B cell (primary cell): ENCODE results near the gene GSG1. TPM values are rescaled to one million over a fixed set of nuclear protein-coding genes. Genes with fewer than 3 reads are reported as not detected.

Experiments used
- ATAC-seq: fragments of 200-7000 bp; cut with Tn5 transposase; one replicate; pipeline ENCODE4 v1.10.0; 2021; ENCODE audit warnings: low read depth, mild to moderate bottlenecking, moderate number of reproducible peaks, moderate library complexity
- CTCF ChIA-PET: fragments of 350-600 bp; sonication (Branson Sonifier 250); formaldehyde crosslinking; loops from one replicate; lab custom pipeline; 2021; ENCODE audit warnings: antibody characterized with exemption, inconsistent platforms; lab: Charles Lee
- POLR2A ChIA-PET: fragments of 350-600 bp; sonication (Branson Sonifier 250); formaldehyde crosslinking; loops from one replicate; lab custom pipeline; 2021; ENCODE audit warnings: antibody characterized with exemption; lab: Charles Lee
- DNase-seq: peaks from one replicate; pipeline ENCODE4 v3.0.0; 2013
- H2AFZ ChIP-seq: 2 replicates; pipeline ENCODE4 v1.6.1; 2012; ENCODE audit warnings: mild to moderate bottlenecking, low read depth, low read length; ENCODE audit not compliant: insufficient read depth, poor library complexity, severe bottlenecking
- H3K27ac ChIP-seq, 2 donors: 1 replicate in 1 of 2; 2 replicates in 1 of 2; pipeline ENCODE4 v1.5.1; 2012 to 2013; ENCODE audit warnings: low read length in 2 of 2, mild to moderate bottlenecking in 2 of 2, moderate library complexity in 1 of 2
- H3K27me3 ChIP-seq, 4 experiments: fragments of 200-600 bp in 1 of 4; sonication (generic) in 1 of 4; replicated peaks in 1 of 4; 1 replicate in 2 of 4; 2 replicates in 2 of 4; pipeline versions ENCODE4 v1.6.1 to v1.7.0; 2013 to 2016; ENCODE audit warnings: low read length in 3 of 4, mild to moderate bottlenecking in 2 of 4, mixed read lengths in 1 of 4, moderate library complexity in 1 of 4; ENCODE audit not compliant: insufficient read depth in 4 of 4, control insufficient read depth in 3 of 4; ENCODE audit errors: control extremely low read depth in 1 of 4
- H3K36me3 ChIP-seq, 2 experiments: replicated peaks in 1 of 2; 1 replicate in 1 of 2; 2 replicates in 1 of 2; pipeline versions ENCODE4 v1.6.1 to v1.7.1; 2013; ENCODE audit warnings: low read length in 1 of 2; ENCODE audit not compliant: insufficient read depth in 2 of 2, control insufficient read depth in 1 of 2; ENCODE audit errors: control extremely low read depth in 1 of 2, extremely low read depth in 1 of 2
- H3K4me1 ChIP-seq, 2 donors: fragments of 200-600 bp in 1 of 2; sonication (generic) in 1 of 2; 1 replicate in 1 of 2; 2 replicates in 1 of 2; pipeline versions ENCODE4 v1.5.1 to v1.6.1; 2013 to 2017; ENCODE audit warnings: low read length in 2 of 2; ENCODE audit not compliant: control insufficient read depth in 2 of 2, insufficient read depth in 2 of 2
- H3K4me2 ChIP-seq: replicated peaks from 2 replicates; pipeline ENCODE3; 2012; ENCODE audit warnings: mild to moderate bottlenecking, low read depth, low read length; ENCODE audit not compliant: poor library complexity, severe bottlenecking
- H3K4me3 ChIP-seq, 5 experiments: fragments of 200-600 bp in 1 of 5; sonication (generic) in 1 of 5; 1 replicate in 3 of 5; 2 replicates in 2 of 5; pipeline versions ENCODE4 v1.5.1 to v1.7.0; 2011 to 2016; ENCODE audit warnings: low read length in 4 of 5, mild to moderate bottlenecking in 4 of 5, low read depth in 2 of 5, control low read depth in 1 of 5, moderate library complexity in 1 of 5; ENCODE audit not compliant: insufficient read depth in 1 of 5; ENCODE audit errors: control extremely low read depth in 1 of 5, extremely low read depth in 1 of 5
- H3K79me2 ChIP-seq: fragments of 200-600 bp; sonication (generic); one replicate; pipeline ENCODE4 v1.6.0; 2016; ENCODE audit warnings: low read length; ENCODE audit not compliant: control insufficient read depth, insufficient read depth
- H3K9ac ChIP-seq: fragments of 200-600 bp; sonication (generic); 2 replicates; pipeline ENCODE4 v1.6.1; 2017; ENCODE audit warnings: mild to moderate bottlenecking, low read length, moderate library complexity
- H3K9me3 ChIP-seq, 3 donors: one replicate each; pipeline versions ENCODE4 v1.6.1 to v1.7.1; 2013; ENCODE audit warnings: low read length in 2 of 3; ENCODE audit not compliant: control insufficient read depth in 2 of 3, insufficient read depth in 1 of 3; ENCODE audit errors: control extremely low read depth in 1 of 3
- H4K20me1 ChIP-seq: 2 replicates; pipeline ENCODE4 v1.6.0; 2012; ENCODE audit warnings: mild to moderate bottlenecking, low read length; ENCODE audit not compliant: insufficient read depth, control insufficient read depth, poor library complexity, severe bottlenecking
- H3K27ac Mint-ChIP-seq: one replicate; pipeline ENCODE4 v1.8.0; 2021; ENCODE audit warnings: mixed read lengths
- H3K27me3 Mint-ChIP-seq: one replicate; pipeline ENCODE4 v1.8.0; 2021; ENCODE audit warnings: mixed read lengths
- H3K4me1 Mint-ChIP-seq: one replicate; pipeline ENCODE4 v1.8.0; 2021; ENCODE audit warnings: mixed read lengths
- H3K4me3 Mint-ChIP-seq: one replicate; pipeline ENCODE4 v1.8.0; 2021; ENCODE audit warnings: mixed read lengths
- H3K9me3 Mint-ChIP-seq: one replicate; pipeline ENCODE4 v1.8.0; 2022; ENCODE audit warnings: mixed read lengths; ENCODE audit not compliant: insufficient read depth
- EZH2 ChIP-seq: IDR thresholded peaks from 2 replicates; pipeline ENCODE4 v1.6.1; 2012; ENCODE audit warnings: borderline replicate concordance, low read depth, mild to moderate bottlenecking, moderate library complexity, low read length; ENCODE audit not compliant: insufficient read depth, poor library complexity, severe bottlenecking
- WGBS: methylation state at CpG from one replicate; pipeline ENCODE4 v1.1.5; 2013; ENCODE audit warnings: missing lambda C conversion rate; ENCODE audit not compliant: insufficient coverage; 5-methylcytosine and 5-hydroxymethylcytosine counted together
- intact Hi-C: fragments of 100-400 bp; cut with micrococcal nuclease; formaldehyde crosslinking; loops from one replicate; pipeline ENCODE4 v1.10.0; 2022
- polyA plus RNA-seq: library from polyadenylated mRNA; depleted of rRNA; stranded (reverse); fragments of >200 nt; gene quantifications from 2 replicates; pipeline ENCODE4 v1.2.3, GENCODE V29; 2012
- total RNA-seq, 2 donors: library from RNA; stranded (reverse); fragments of 120-200 nt in 1 of 2; gene quantifications; 1 replicate in 1 of 2; 2 replicates in 1 of 2; pipeline versions ENCODE4 v1.2.3 to v1.2.4, GENCODE V29; 2013 to 2022
- TF ChIP-seq, protein P1 (sequence below): fragments of 200-600 bp; IDR thresholded peaks from one replicate; pipeline ENCODE4 v1.8.0; 2022; ENCODE audit warnings: antibody characterized with exemption, mild to moderate bottlenecking

GSG1 gene
- total and polyA plus RNA-seq, 2 donors (not counting 1 experiment from before 2014, with no cell fraction given), result not detected

DNA sequence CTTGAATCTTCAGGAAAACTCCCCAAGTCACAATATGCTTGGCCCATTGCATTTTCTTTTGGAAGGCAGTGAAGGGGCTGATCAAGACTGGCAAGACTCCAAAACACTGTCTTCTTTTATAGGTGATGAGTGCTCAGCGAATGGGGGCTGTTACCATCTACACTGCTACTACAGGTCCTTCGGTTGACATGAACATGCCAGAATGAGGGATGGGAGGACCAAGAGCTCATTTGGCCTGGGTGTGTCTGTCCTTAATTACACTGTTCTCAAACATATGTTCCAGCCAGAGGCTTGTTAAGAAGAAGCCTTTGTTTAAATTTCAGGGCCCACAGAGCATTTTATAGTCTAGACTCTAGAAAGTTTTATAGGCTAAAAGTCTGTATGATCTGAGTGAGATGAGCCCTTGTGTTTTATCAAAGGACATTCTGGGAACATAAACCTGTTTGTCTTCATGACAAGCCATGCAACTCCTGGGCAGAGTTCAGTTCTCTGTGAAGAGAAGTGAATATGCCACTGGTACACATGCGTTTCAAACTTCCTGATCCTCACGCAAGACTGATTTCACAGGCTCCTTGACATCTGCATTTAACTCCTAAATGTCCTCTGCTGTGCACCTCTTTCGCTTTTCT lies 64.0 kb downstream of the GSG1 start:
- Histone ChIP-seq H4K20me1 (no peaks in the 10 kb centered on the region), H3K36me3 (no peaks in the 10 kb centered on the region), H3K79me2 (peaks cover 3% of the 10 kb centered on the region), H3K4me2 (peak overlapping the region; percentile 37), H3K27me3 (no peaks in the 10 kb centered on the region), H3K9me3 (no peaks in the 10 kb centered on the region), H3K9ac (no peak overlapping the region), H3K4me1 (peaks cover 18 to 20% of the 10 kb centered on the region in 2 donors), H3K27ac (no peak overlapping the region), H2AFZ (peak overlapping the region; percentile 48), H3K4me3 (no peak overlapping the region)
- WGBS, result 0% methylated on average over 2 of the region's 5 CpGs
- CTCF ChIA-PET, result no interaction called here
- peaks cover 21% of the 10 kb centered on the region for H3K4me1 Mint-ChIP-seq
- POLR2A ChIA-PET, result no interaction called here
- peaks cover 6% of the 10 kb centered on the region for H3K27me3 Mint-ChIP-seq
- no peak for ATAC-seq
- TF ChIP-seq EZH2, result no peak
- TF ChIP-seq, protein P1, sequence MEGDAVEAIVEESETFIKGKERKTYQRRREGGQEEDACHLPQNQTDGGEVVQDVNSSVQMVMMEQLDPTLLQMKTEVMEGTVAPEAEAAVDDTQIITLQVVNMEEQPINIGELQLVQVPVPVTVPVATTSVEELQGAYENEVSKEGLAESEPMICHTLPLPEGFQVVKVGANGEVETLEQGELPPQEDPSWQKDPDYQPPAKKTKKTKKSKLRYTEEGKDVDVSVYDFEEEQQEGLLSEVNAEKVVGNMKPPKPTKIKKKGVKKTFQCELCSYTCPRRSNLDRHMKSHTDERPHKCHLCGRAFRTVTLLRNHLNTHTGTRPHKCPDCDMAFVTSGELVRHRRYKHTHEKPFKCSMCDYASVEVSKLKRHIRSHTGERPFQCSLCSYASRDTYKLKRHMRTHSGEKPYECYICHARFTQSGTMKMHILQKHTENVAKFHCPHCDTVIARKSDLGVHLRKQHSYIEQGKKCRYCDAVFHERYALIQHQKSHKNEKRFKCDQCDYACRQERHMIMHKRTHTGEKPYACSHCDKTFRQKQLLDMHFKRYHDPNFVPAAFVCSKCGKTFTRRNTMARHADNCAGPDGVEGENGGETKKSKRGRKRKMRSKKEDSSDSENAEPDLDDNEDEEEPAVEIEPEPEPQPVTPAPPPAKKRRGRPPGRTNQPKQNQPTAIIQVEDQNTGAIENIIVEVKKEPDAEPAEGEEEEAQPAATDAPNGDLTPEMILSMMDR, result no peak
- H3K4me3 Mint-ChIP-seq, result peak overlapping the region; percentile 1
- intact Hi-C loops, result no loop called here
- peak; percentile 45 for DNase-seq
- H3K9me3 Mint-ChIP-seq, result no peaks in the 10 kb centered on the region
- H3K27ac Mint-ChIP-seq, result no peak overlapping the region

DNA sequence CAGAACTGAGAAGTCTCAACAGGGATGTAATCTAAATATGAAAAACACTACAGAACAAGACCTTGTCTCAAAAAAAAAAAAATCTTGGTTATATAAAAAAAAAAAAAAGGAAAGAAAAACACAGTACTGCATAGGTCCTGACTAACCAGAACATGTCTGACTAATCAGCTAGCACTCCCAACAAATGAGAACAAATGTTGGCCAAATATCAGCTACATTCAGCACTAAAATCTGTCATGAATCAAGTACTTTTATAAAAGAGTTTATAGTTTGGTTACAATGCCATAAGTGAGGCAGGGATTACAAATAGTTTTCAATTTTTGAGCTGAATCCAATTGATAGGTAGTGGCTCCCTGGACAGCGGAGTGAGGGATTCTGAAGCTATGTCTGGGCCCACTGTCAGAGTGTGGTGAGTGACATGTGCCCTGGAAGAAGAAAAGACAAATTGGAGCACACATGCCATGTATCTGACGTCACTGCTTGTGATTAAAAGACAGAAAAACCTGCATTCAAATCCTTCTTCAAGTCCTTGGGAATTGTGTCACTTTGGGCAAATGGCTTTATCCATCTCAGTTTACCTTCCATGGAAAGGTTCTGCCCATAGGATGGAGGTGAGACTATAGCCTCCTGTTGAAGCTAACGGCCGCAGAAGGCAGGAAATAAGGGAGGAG lies 64.8 kb downstream of the GSG1 start:
- no peak for TF ChIP-seq EZH2
- TF ChIP-seq, protein P1, result no peak
- no peaks in the 10 kb centered on the region for H3K9me3 ChIP-seq
- H2AFZ ChIP-seq, result no peak overlapping the region
- Mint-ChIP-seq H3K4me1 (peaks cover 16% of the 10 kb centered on the region), H3K9me3 (no peaks in the 10 kb centered on the region), H3K4me3 (no peak overlapping the region), H3K27me3 (peaks cover 6% of the 10 kb centered on the region), H3K27ac (no peak overlapping the region)
- ATAC-seq, result no peak
- H4K20me1 ChIP-seq, result no peaks in the 10 kb centered on the region
- no peak overlapping the region for H3K27ac ChIP-seq
- DNase-seq, result no peak
- H3K79me2 ChIP-seq, result no peaks in the 10 kb centered on the region
- no peaks in the 10 kb centered on the region for H3K36me3 ChIP-seq
- POLR2A ChIA-PET, result no interaction called here
- CTCF ChIA-PET, result interaction anchor here (0.7 kb wide), 1 partner anchor 249 kb away, joined by 3 read pairs; no protein-coding TSS in a partner anchor
- H3K9ac ChIP-seq, result no peak overlapping the region
- H3K4me3 ChIP-seq, result no peak overlapping the region
- WGBS, result 90% methylated on average over 4 of the region's 4 CpGs
- intact Hi-C loops, result no loop called here
- H3K4me2 ChIP-seq, result no peak overlapping the region
- no peaks in the 10 kb centered on the region for H3K27me3 ChIP-seq
- H3K4me1 ChIP-seq, result peaks cover 14 to 15% of the 10 kb centered on the region in 2 donors
